Measurements from ENCODE around the gene NRXN3.

DNA sequence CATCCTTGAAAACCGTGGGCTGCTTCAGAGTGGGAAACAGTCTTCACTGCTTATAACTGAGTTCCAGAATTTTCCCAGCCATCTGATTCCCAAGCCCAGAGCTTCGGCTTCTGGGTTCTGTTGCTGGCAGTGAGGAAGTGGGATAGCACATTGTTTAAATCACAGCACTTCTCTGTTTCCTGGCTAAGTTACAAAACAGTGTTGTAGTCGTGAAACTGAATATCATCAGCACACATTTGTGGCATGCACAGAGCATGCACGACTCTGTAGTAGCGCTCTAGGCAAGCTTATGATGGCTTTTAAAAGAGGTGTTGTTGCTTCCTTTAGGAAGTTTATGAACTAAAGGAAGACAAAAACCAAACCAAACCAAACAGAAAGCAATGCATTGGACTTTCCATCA, 1005.5 kb downstream of the NRXN3 start:
- TF ChIP-seq CTCF (IDR thresholded peaks at IDR 0.05), result no peak
- no peak for TF ChIP-seq POLR2AphosphoS5 (IDR thresholded peaks at IDR 0.05; ENCODE audit: low read depth, low read length)
- TF ChIP-seq TCF7L2 (IDR thresholded peaks at IDR 0.05; ENCODE audit: low read depth, low read length), result no peak
- TF ChIP-seq, protein P1, sequence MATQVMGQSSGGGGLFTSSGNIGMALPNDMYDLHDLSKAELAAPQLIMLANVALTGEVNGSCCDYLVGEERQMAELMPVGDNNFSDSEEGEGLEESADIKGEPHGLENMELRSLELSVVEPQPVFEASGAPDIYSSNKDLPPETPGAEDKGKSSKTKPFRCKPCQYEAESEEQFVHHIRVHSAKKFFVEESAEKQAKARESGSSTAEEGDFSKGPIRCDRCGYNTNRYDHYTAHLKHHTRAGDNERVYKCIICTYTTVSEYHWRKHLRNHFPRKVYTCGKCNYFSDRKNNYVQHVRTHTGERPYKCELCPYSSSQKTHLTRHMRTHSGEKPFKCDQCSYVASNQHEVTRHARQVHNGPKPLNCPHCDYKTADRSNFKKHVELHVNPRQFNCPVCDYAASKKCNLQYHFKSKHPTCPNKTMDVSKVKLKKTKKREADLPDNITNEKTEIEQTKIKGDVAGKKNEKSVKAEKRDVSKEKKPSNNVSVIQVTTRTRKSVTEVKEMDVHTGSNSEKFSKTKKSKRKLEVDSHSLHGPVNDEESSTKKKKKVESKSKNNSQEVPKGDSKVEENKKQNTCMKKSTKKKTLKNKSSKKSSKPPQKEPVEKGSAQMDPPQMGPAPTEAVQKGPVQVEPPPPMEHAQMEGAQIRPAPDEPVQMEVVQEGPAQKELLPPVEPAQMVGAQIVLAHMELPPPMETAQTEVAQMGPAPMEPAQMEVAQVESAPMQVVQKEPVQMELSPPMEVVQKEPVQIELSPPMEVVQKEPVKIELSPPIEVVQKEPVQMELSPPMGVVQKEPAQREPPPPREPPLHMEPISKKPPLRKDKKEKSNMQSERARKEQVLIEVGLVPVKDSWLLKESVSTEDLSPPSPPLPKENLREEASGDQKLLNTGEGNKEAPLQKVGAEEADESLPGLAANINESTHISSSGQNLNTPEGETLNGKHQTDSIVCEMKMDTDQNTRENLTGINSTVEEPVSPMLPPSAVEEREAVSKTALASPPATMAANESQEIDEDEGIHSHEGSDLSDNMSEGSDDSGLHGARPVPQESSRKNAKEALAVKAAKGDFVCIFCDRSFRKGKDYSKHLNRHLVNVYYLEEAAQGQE (IDR thresholded peaks at IDR 0.05; ENCODE audit: insufficient read depth in 1 of 2, low read depth in 2 of 2, low read length in 1 of 2), result no peak

Measured in Panc1 (cell line).